ENCODE results near the gene LYZL2. TPM values are rescaled to one million over a fixed set of nuclear protein-coding genes. Genes with fewer than 3 reads are reported as not detected.
"Not testable (repeated sequence)": the region's sequence is repeated elsewhere in the genome, so short reads cannot be mapped to it uniquely, and the experiment has no call there.

Gene LYZL2
- total and polyA plus RNA-seq, 2 of the 8 experiments (the other 6 are each of a cell fraction or from before 2014, with no cell fraction given) = not detected

DNA sequence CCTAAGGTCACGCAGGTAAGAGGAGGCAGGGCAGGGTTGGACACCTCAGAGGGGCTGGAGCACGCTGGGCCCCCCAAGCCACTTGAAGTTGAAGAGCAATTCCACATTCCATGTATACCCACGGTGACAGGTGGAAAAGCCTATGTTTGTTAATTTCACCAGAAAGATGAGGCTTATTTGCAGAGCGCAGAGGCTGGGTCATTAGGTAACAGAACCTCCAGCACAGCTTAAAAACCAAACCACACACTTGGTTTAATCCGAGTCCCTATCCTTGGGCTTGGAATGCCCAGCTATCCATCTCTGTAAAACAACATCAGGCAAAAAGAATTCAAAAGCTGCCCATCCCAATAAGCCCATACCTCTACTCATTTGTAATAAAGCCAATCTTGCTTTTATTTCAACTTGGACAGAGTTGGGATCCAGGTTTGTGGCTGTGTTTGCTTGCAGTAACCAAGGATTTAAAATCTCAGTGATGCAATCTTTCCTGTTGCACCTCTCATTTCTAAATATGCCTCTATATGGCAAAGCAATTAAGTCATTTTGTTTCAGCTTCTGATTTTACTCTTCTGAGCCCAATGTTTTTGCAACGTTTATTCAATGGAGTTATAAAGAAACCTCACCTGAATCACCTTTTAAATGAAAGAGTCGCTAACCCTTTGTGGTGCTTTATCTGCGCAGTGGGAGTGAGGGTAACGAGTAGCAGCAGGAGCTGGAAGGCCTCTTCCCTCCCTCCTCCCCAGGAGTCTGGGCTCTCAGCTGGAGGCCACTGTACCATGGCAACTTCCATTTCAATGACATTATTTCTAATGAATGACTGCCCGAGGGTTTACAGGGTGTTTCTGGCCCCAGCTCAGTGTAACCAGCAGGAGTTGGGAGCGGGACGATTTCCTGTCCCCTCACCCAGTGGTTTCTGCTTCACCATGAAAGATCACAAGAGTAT, 32.8 kb downstream of the LYZL2 start:
- peak overlapping the region; percentile 55 to 61 for H3K4me2 ChIP-seq (ENCODE audit: insufficient read depth in 1 of 2, low read depth in 2 of 2, low read length in 2 of 2)
- H3K23me2 ChIP-seq (ENCODE audit: low read depth, low read length); H3K79me2 ChIP-seq (ENCODE audit: control insufficient read depth in 1 of 2, insufficient read depth in 2 of 2, low read length in 2 of 2); H3K18ac ChIP-seq (ENCODE audit: extremely low read depth, low read length); H2AK5ac ChIP-seq (ENCODE audit: low read depth, low read length); H3K9ac ChIP-seq (replicated peaks in 1 of 4; ENCODE audit: extremely low read depth in 1 of 4, low read depth in 3 of 4, low read length in 3 of 4); H3K4ac ChIP-seq (replicated peaks; ENCODE audit: insufficient read length, low read depth, low read length); H4K20me1 ChIP-seq (replicated peaks in 1 of 2; ENCODE audit: control insufficient read depth in 1 of 2, insufficient read depth in 2 of 2, low read length in 2 of 2); H3K56ac ChIP-seq (replicated peaks; ENCODE audit: insufficient read length, low read depth, low read length); DNase-seq (ENCODE audit: low read depth in 1 of 2, low spot score in 2 of 2); H3K27ac ChIP-seq (ENCODE audit: low read depth, low read length); H3K9me3 ChIP-seq (ENCODE audit: insufficient read depth in 2 of 2, low read depth in 1 of 2, low read length in 1 of 2); H4K5ac ChIP-seq (ENCODE audit: insufficient read length, low read depth, low read length); H3K79me1 ChIP-seq (ENCODE audit: low read depth, low read length); H3K23ac ChIP-seq (ENCODE audit: insufficient read length); H3K14ac ChIP-seq (ENCODE audit: insufficient read length); H2BK15ac ChIP-seq (ENCODE audit: low read length); H4K91ac ChIP-seq (replicated peaks; ENCODE audit: insufficient read length, low read length); H2BK12ac ChIP-seq (ENCODE audit: low read depth, low read length); H2AFZ ChIP-seq (ENCODE audit: low read length); H2BK20ac ChIP-seq (ENCODE audit: low read length); H2BK5ac ChIP-seq (ENCODE audit: low read depth, low read length); H2BK120ac ChIP-seq (replicated peaks; ENCODE audit: low read depth, low read length); H3K36me3 ChIP-seq (ENCODE audit: control insufficient read depth in 2 of 4, insufficient read depth in 4 of 4, low read length in 3 of 4); H4K8ac ChIP-seq (ENCODE audit: extremely low read depth, insufficient read depth, low read length); POLR2A ChIA-PET (ENCODE audit: partially characterized antibody): not testable (repeated sequence)
- FAIRE-seq = peak; percentile 97
- H3K27me3 ChIP-seq (replicated peaks in 1 of 4; ENCODE audit: control insufficient read depth in 3 of 4, extremely low read depth in 1 of 4, insufficient read depth in 3 of 4, low read length in 3 of 4) = peaks cover 8 to 51% (median 22%) of the 10 kb centered on the region in 4 experiments
- H3K4me1 ChIP-seq (replicated peaks in 1 of 4; ENCODE audit: control insufficient read depth in 3 of 4, insufficient read depth in 4 of 4, low read length in 3 of 4) = peaks cover 3 to 11% (median 6%) of the 10 kb centered on the region in 4 experiments; a peak in 5 of 7 replicates
- WGBS, 2 experiments (ENCODE audit: extremely low coverage in 1 of 2, insufficient coverage in 1 of 2, insufficient read length in 1 of 2, insufficient replicate concordance in 2 of 2, low coverage in 1 of 2, low lambda C conversion rate in 2 of 2, missing lambda C conversion rate in 1 of 2) = 31% methylated on average over 11 of the region's 12 CpGs; no CpG with 5 or more reads in 1 of the 2 experiments
- CTCF ChIA-PET (ENCODE audit: partially characterized antibody) = interaction anchor here (0.7 to 2.1 kb wide), 5 partner anchors 10 to 183 kb away, joined by 3 to 7 read pairs (median 4); no protein-coding TSS in a partner anchor
- H3K4me3 ChIP-seq (ENCODE audit: extremely low read depth in 1 of 4, insufficient read depth in 2 of 4, low read depth in 3 of 4, low read length in 4 of 4) = peak overlapping the region in 1 of 4 experiments; percentile 34; a peak in 2 of 8 replicates
